ENCODE results near the gene INCA1.
A peak's percentile ranks its signal among the peaks of the same experiment; 100 is the strongest.

Gene INCA1

GRCh38 chr17:4949321-4950074 lies 47.8 kb downstream of the INCA1 start:
- DNase-seq (ENCODE audit: low spot score), result peak; percentile 70
- FAIRE-seq, result no peak

- no peak for FAIRE-seq
- DNase-seq (ENCODE audit: low spot score), result peak; percentile 85
These were observed 48.4 kb downstream of the INCA1 start for GRCh38 chr17:4948931-4949320.

- DNase-seq (ENCODE audit: low spot score) (peak; percentile 75), FAIRE-seq (no peak)
These were observed 49.0 kb downstream of the INCA1 start, which contains the start of gene PFN1 for GRCh38 chr17:4948166-4948930. PFN1 (minus strand) TSS chr17:4948530; CDS start chr17:4948394, 136 bp downstream.

GRCh38 chr17:4947411-4948165 lies 49.7 kb downstream of the INCA1 start:
- DNase-seq (ENCODE audit: low spot score), result peak; percentile 50
- no peak for FAIRE-seq

- FAIRE-seq (no peak), DNase-seq (ENCODE audit: low spot score) (no peak)
These were observed 50.3 kb downstream of the INCA1 start for GRCh38 chr17:4947010-4947410.

GRCh38 chr17:4946312-4946976 lies 50.9 kb downstream of the INCA1 start:
- FAIRE-seq (no peak), DNase-seq (ENCODE audit: low spot score) (no peak)

GRCh38 chr17:4945944-4946280 lies 51.4 kb downstream of the INCA1 start:
- FAIRE-seq (no peak), DNase-seq (ENCODE audit: low spot score) (no peak)

GRCh38 chr17:4945176-4945943 lies 52.0 kb downstream of the INCA1 start:
- DNase-seq (ENCODE audit: low spot score), result peak; percentile 78

GRCh38 chr17:4944554-4945175 lies 52.7 kb downstream of the INCA1 start:
- no peak for DNase-seq (ENCODE audit: low spot score)
- FAIRE-seq, result no peak

More at GRCh38 chr17:4945176-4945943, 52.0 kb downstream of the INCA1 start:
- no peak for FAIRE-seq

- FAIRE-seq (no peak), DNase-seq (ENCODE audit: low spot score) (no peak)
These were observed 53.2 kb downstream of the INCA1 start for GRCh38 chr17:4944163-4944553.

- FAIRE-seq (no peak), DNase-seq (ENCODE audit: low spot score) (no peak)
These were observed 54.4 kb downstream of the INCA1 start for GRCh38 chr17:4942760-4943508.

GRCh38 chr17:4941319-4941610 lies 56.1 kb downstream of the INCA1 start:
- DNase-seq (ENCODE audit: low spot score) (no peak), FAIRE-seq (no peak)

GRCh38 chr17:4940555-4941318 lies 56.6 kb downstream of the INCA1 start:
- DNase-seq (ENCODE audit: low spot score) (peak; percentile 76), FAIRE-seq (no peak)

- FAIRE-seq (peak; percentile 5), DNase-seq (ENCODE audit: low spot score) (peak; percentile 92)
These were observed 57.3 kb downstream of the INCA1 start, which contains the start of the genes RNF167 and SLC25A11 for GRCh38 chr17:4939796-4940554. RNF167 (plus strand) TSS chr17:4940268; CDS start chr17:4940910, 642 bp downstream. SLC25A11 (minus strand) TSS chr17:4940046; CDS start chr17:4939910, 136 bp downstream.

- DNase-seq (ENCODE audit: low spot score), result no peak
- FAIRE-seq, result no peak
These were observed 57.9 kb downstream of the INCA1 start for GRCh38 chr17:4939546-4939795.

GRCh38 chr17:4938688-4939545 lies 58.4 kb downstream of the INCA1 start:
- no peak for FAIRE-seq
- no peak for DNase-seq (ENCODE audit: low spot score)
